ENCODE results near the gene RYK. TPM values are rescaled to one million over a fixed set of nuclear protein-coding genes. Genes with fewer than 3 reads are reported as not detected.

RYK gene
- total RNA-seq, 4 donors from 2014 or later: 54.3 to 225 (median 138) TPM

- no peaks in the 10 kb centered on the region for H3K27me3 ChIP-seq
- intact Hi-C loops (cut with DNase I; ENCODE audit: low total_unique reads): no loop called here
- peak overlapping the region; percentile 96 to 97 for H3K27ac ChIP-seq
- H3K9me3 ChIP-seq: no peaks in the 10 kb centered on the region
- TF ChIP-seq POLR2A (IDR thresholded peaks at IDR 0.05) (no peak), CTCF (IDR thresholded peaks at IDR 0.05) (no peak)
- peaks cover 10% of the 10 kb centered on the region in 2 donors for H3K4me1 ChIP-seq
- H3K4me3 ChIP-seq: peak overlapping the region; percentile 70 to 96
- DNase-seq: no peak
- H3K36me3 ChIP-seq: no peaks in the 10 kb centered on the region
Observed at GRCh38 chr3:134249296-134249841, 1.3 kb downstream of the RYK start.

DNA sequence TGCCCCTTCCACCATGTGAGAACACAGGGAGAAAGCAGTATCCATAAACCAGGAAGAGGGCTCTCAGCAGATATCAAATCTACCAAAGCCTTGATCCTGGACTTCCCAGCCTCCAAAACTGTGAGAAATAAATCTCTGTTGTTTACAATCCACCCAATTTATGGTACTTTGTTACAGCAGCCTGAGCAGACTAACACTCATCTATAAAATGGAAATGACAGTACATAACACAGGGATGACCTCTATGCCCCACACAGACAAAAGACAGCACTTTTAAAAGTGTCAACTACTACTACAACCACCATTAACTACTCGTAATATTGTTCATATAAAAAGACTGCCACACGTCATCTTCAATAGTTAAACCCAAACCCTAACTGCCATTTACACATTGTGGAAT is 5.7 kb downstream of the RYK start:
- TF ChIP-seq CTCF (IDR thresholded peaks at IDR 0.05) (no peak), POLR2A (IDR thresholded peaks at IDR 0.05) (no peak)

DNA sequence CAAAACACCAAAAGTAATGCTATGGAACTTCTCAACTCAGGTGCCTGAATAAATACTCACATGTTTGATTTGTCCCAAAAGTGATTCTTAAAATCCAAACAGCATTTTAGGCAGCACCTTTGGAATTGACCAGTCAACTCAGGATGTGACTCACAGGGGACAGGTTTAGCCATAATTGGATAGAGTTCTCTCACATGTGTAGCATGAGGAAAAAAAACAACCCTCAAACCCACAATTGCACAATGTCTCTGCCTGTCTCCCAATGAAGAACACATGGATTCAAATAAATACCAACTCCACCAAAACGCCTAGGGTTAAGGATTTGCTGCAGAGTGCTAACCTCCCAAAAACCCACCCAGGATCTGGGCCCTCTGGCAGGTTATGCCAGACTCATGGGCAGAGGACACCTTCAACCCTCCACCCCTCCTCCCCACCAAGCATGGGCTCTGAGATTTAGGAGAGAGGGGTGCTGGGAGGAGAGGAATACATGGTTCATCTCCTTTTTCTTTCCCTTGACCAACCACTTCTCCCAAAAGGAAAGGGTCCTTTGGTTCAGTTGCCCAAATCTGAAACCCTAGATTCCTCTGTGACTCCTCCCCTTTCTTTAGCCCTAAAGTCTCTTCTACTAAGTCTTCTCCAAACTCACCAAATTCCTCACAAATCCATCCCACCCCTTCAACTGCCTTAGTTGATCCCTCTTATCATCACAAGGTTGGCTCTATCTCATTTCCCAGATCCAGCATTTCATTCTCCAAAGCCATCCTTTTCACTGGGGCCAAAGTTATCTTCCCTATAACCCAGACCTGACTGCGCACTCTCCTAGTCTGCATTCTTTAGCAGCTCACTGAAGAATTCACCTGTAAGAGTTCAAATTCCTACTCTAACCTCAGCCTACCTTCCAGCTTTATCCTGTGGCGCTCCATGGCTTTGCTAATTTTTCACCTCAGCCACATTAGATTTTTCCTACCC is 7.7 kb downstream of the RYK start:
- H3K4me3 ChIP-seq: no peak overlapping the region
- H3K27me3 ChIP-seq: no peaks in the 10 kb centered on the region
- no peaks in the 10 kb centered on the region for H3K9me3 ChIP-seq
- peak overlapping the region in 1 of 2 donors; percentile 41 for H3K27ac ChIP-seq
- H3K36me3 ChIP-seq: no peaks in the 10 kb centered on the region
- H3K4me1 ChIP-seq: peaks cover 0 to 37% of the 10 kb centered on the region in 2 donors
- TF ChIP-seq POLR2A (IDR thresholded peaks at IDR 0.05): no peak
- no peak for TF ChIP-seq CTCF (IDR thresholded peaks at IDR 0.05)
- intact Hi-C loops (cut with DNase I; ENCODE audit: low total_unique reads): no loop called here
- DNase-seq: peak in 1 of 2 donors; percentile 24

More for the DNA sequence above, 5.7 kb downstream of the RYK start:
- H3K4me3 ChIP-seq: no peak overlapping the region
- peak overlapping the region in 1 of 2 donors; percentile 41 for H3K27ac ChIP-seq
- intact Hi-C loops (cut with DNase I; ENCODE audit: low total_unique reads): no loop called here
- H3K36me3 ChIP-seq: no peaks in the 10 kb centered on the region
- no peaks in the 10 kb centered on the region for H3K27me3 ChIP-seq
- H3K4me1 ChIP-seq: peaks cover 3 to 26% of the 10 kb centered on the region in 2 donors
- no peak for DNase-seq
- H3K9me3 ChIP-seq: no peaks in the 10 kb centered on the region

- intact Hi-C loops (cut with DNase I; ENCODE audit: low total_unique reads): no loop called here
- Histone ChIP-seq H3K27me3 (no peaks in the 10 kb centered on the region), H3K4me3 (no peak overlapping the region), H3K9me3 (no peaks in the 10 kb centered on the region), H3K4me1 (peaks cover 0 to 40% of the 10 kb centered on the region in 2 donors), H3K27ac (peak overlapping the region; percentile 46 to 67), H3K36me3 (no peaks in the 10 kb centered on the region)
- DNase-seq: no peak
- no peak for TF ChIP-seq POLR2A (IDR thresholded peaks at IDR 0.05)
- no peak for TF ChIP-seq CTCF (IDR thresholded peaks at IDR 0.05)
Observed at GRCh38 chr3:134239538-134239937, 11.1 kb downstream of the RYK start.
